Measurements from ENCODE around the gene PCDHA10.
"Not testable (repeated sequence)": the region's sequence is repeated elsewhere in the genome, so short reads cannot be mapped to it uniquely, and the experiment has no call there.

The PCDHA10 gene

DNA sequence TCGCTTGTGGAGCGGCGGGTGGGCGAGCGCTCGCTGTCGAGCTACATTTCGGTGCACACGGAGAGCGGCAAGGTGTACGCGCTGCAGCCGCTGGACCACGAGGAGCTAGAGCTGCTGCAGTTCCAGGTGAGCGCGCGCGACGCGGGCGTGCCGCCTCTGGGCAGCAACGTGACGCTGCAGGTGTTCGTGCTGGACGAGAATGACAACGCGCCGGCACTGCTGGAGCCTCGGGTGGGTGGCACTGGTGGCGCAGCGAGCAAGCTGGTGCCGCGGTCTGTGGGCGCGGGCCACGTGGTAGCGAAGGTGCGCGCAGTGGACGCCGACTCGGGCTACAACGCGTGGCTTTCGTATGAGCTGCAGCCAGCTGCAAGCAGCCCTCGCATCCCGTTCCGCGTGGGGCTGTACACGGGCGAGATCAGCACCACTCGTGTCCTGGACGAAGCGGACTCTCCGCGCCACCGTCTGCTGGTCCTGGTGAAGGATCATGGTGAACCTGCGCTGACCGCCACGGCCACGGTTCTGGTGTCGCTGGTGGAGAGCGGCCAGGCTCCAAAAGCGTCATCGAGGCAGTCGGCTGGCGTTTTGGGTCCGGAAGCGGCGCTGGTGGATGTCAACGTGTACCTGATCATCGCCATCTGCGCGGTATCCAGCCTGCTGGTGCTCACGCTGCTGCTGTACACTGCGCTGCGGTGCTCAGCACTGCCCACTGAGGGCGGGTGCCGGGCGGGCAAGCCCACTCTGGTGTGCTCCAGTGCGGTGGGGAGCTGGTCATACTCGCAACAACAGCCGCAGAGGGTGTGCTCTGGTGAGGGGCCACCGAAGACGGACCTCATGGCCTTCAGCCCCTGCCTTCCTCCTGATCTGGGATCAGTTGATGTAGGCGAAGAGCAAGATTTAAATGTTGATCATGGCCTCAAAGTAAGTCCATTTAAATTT lies 12.6 kb upstream of the PCDHA10 start:
- no peak for DNase-seq

DNA sequence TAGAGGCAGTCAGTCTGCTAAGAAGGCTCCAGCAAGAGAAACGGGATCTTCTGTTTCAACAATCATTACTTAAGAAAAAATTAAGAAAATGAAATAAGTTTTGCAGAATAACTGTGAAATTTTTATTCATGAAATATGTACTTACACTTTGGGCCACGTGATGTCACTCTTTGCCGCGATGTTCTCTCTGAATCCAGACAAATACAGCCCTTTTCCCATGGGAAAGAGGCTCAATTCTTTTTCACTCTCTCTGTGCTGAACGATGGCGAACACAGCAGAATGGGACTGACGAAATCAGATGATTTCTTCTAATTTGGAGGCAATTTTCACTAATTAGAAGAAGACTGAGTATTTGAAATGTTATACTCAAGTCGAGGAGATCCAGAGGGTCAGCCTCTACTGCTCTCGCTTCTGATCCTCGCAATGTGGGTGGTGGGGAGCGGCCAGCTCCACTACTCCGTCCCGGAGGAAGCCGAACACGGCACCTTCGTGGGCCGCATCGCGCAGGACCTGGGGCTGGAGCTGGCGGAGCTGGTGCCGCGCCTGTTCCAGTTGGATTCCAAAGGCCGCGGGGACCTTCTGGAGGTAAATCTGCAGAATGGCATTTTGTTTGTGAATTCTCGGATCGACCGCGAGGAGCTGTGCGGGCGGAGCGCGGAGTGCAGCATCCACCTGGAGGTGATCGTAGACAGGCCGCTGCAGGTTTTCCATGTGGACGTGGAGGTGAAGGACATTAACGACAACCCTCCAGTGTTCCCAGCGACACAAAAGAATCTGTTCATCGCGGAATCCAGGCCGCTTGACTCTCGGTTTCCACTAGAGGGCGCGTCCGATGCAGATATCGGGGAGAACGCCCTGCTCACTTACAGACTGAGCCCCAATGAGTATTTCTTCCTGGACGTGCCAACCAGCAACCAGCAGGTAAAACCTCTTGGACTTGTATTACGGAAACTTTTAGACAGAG lies 7.3 kb upstream of the PCDHA10 start, which contains the start of gene PCDHA9:
Gene PCDHA9, plus strand, starts transcription at position 244 of the 964 bp plus-strand sequence. Its CDS starts 114 bp downstream, at position 358.
- DNase-seq = not testable (repeated sequence)

DNA sequence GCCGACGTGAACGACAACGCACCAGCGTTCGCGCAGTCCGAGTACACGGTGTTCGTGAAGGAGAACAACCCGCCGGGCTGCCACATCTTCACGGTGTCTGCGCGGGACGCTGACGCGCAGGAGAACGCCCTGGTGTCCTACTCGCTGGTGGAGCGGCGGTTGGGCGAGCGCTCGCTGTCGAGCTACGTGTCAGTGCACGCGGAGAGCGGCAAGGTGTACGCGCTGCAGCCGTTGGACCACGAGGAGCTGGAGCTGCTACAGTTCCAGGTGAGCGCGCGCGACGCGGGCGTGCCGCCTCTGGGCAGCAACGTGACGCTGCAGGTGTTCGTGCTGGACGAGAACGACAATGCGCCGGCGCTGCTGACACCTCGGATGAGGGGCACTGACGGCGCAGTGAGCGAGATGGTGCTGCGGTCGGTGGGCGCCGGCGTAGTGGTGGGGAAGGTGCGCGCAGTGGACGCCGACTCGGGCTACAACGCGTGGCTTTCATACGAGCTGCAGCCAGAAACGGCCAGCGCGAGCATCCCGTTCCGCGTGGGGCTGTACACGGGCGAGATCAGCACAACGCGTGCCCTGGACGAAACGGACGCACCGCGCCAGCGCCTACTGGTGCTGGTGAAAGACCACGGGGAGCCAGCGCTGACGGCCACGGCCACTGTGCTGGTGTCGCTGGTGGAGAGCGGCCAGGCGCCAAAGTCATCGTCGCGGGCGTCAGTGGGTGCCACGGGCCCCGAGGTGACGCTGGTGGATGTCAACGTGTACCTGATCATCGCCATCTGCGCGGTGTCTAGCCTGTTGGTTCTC lies 5.7 kb upstream of the PCDHA10 start:
- not testable (repeated sequence) for DNase-seq

DNA sequence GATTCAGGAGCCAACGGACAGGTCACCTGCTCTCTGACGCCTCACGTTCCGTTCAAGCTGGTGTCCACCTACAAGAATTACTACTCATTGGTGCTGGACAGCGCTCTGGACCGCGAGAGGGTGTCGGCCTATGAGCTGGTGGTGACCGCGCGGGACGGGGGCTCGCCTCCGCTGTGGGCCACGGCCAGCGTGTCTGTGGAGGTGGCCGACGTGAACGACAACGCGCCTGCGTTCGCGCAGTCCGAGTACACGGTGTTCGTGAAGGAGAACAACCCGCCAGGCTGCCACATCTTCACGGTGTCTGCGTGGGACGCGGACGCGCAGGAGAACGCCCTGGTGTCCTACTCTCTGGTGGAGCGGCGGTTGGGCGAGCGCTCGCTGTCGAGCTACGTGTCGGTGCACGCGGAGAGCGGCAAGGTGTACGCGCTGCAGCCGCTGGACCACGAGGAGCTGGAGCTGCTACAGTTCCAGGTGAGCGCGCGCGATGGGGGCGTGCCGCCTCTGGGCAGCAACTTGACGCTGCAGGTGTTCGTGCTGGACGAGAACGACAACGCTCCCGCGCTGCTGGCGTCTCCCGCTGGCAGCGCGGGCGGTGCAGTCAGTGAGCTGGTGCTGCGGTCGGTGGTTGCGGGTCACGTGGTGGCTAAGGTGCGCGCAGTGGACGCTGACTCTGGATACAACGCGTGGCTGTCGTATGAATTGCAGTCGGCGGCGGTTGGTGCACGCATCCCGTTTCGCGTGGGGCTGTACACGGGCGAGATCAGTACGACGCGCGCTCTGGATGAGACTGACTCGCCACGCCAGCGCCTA lies 1.7 kb downstream of the PCDHA10 start:
- DNase-seq = no peak

DNA sequence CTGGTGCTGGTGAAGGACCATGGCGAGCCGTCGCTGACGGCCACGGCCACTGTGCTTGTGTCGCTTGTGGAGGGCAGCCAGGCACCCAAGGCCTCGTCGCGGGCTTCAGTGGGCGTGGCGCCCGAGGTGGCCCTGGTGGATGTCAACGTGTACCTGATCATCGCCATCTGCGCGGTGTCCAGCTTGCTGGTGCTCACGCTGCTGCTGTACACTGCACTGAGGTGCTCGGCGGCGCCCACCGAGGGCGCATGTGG lies 2.2 kb downstream of the PCDHA10 start:
- DNase-seq = no peak

DNA sequence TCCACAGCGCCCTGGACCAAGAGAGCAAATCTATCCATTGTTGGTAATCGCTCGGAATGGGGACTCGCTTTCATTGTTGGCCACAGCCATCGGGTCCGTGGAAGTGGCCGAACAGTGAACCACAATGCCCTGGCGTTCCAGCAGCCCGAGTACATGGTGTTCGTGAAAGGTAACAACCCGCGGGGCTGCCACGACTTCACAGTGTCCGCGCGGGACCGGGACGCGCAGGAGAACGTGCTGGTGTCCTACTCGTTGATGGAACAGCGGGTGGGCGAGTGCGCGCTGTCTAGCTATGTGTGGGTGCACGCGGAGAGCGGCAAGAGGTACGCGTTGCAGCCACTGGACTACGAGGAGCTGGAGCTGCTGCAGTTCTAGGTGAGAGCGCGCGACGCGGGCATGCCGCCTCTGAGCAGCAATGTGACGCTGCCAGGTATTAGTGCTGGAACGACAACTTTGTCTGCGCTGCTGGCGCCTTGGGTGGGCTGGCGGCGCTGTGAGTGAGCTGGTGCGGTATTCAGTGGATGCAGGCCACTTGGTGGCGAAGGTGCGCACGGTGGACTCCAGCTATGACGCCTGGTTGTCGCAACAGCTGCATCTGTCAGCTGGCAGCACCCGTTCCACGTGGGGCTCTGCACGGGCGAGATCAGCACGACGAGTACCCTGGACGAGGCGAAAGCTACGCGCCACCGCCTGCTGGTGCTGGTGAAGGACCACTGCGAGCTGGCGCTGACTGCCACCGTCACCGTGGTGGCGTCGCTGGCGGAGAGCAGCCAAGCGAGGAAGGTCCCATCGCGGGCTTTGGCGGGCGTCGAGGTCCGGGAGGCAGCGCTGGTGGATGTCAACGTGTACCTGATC lies 7.0 kb downstream of the PCDHA10 start:
- DNase-seq = no peak

DNA sequence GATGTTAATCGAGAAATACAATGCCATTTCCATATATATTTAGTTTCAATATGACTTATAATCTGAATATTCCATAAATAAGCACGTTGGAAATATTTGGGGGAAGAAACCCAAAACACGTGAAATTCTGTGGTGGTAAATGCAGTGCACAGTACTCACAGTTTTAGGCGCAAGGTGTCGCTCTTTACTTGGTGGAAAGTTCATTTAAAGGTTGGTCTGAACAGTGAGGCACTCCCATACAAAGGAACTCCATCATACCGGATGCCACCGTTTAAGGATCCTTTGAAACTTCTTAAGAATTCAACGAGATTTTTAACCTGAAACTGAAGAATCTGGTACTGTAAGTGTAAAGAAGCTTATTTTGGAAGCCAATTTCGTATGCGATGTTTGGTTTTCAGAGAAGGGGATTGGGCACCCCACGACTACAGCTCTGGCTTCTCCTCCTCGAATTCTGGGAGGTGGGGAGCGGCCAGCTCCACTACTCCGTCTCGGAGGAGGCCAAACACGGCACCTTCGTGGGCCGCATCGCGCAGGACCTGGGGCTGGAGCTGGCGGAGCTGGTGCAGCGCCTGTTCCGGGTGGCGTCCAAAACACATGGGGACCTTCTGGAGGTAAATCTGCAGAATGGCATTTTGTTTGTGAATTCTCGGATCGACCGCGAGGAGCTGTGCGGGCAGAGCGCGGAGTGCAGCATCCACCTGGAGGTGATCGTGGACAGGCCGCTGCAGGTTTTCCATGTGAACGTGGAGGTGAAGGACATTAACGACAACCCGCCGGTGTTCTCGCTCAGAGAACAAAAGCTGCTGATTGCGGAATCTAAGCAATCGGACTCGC lies 13.2 kb downstream of the PCDHA10 start, which contains the start of gene PCDHA11:
Gene PCDHA11, plus strand, starts transcription at position 237 of the 834 bp plus-strand sequence. Its CDS starts 147 bp downstream, at position 384.
- no peak for DNase-seq

DNA sequence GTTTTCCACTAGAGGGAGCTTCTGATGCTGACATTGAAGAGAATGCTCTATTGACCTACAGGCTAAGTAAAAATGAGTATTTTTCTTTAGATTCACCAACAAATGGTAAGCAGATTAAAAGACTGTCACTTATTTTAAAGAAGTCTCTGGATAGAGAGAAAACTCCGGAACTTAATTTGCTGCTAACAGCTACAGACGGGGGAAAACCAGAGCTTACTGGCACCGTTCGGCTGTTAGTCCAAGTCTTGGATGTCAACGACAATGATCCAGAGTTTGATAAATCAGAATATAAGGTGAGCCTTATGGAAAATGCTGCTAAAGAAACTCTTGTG lies 13.8 kb downstream of the PCDHA10 start:
- DNase-seq = no peak

DNA sequence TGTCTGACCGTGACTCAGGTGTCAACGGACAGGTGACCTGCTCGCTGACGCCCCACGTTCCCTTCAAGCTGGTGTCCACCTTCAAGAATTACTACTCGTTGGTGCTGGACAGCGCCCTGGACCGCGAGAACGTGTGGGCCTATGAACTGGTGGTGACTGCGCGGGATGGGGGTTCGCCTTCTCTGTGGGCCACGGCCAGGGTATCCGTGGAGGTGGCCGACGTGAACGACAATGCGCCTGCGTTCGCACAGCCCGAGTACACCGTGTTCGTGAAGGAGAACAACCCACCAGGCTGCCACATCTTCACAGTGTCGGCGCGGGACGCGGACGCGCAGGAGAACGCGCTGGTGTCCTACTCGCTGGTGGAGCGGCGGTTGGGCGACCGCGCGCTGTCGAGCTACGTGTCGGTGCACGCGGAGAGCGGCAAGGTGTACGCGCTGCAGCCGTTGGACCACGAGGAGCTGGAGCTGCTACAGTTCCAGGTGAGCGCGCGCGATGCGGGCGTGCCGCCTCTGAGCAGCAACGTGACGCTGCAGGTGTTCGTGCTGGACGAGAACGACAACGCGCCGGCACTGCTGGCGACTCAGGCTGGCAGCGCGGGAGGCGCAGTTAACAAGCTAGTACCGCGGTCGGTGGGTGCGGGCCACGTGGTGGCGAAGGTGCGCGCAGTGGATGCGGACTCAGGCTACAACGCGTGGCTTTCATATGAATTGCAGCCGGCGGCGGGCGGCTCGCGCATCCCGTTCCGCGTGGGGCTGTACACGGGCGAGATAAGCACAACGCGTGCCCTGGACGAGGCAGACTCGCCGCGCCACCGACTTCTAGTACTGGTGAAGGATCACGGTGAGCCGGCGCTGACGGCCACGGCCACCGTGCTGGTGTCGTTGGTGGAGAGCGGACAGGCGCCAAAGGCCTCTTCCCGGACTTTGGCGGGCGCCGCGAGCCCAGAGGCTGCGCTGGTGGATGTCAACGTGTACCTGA lies 14.8 kb downstream of the PCDHA10 start:
- no peak for DNase-seq

DNA sequence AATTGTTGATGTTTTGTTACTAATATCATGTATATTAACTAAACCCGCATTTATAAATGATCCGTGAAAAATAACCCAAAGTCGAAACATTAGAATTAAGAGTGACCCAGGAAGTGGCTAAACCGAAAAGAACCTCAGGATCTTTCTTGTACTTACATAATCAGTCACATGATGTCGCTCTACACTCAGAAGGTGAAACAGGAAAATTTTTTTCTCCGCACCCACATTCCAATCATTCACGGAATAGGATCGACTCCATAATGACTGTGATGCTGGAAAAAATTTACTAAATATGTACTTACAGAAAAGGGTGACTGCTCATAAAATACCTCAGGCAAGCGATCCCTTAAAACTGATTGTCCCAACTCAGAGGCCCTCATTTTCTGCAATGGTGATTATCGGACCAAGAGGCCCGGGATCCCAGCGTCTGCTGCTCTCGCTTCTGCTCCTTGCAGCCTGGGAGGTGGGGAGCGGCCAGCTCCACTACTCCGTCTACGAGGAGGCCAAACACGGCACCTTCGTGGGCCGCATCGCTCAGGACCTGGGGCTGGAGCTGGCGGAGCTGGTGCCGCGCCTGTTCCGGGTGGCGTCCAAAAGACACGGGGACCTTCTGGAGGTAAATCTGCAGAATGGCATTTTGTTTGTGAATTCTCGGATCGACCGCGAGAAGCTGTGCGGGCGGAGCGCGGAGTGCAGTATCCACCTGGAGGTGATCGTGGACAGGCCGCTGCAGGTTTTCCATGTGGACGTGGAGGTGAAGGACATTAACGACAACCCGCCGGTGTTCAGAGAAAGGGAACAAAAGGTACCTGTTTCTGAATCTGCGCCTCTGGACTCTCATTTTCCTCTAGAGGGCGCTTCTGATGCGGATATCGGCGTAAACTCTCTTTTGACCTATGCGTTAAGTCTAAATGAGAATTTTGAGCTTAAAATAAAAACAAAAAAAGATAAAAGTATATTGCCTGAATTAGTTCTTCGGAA lies 19.7 kb downstream of the PCDHA10 start, which contains the start of gene PCDHA12:
Gene PCDHA12, plus strand, starts transcription at position 224 of the 981 bp plus-strand sequence. Its CDS starts 165 bp downstream, at position 389.
- no peak for DNase-seq

DNA sequence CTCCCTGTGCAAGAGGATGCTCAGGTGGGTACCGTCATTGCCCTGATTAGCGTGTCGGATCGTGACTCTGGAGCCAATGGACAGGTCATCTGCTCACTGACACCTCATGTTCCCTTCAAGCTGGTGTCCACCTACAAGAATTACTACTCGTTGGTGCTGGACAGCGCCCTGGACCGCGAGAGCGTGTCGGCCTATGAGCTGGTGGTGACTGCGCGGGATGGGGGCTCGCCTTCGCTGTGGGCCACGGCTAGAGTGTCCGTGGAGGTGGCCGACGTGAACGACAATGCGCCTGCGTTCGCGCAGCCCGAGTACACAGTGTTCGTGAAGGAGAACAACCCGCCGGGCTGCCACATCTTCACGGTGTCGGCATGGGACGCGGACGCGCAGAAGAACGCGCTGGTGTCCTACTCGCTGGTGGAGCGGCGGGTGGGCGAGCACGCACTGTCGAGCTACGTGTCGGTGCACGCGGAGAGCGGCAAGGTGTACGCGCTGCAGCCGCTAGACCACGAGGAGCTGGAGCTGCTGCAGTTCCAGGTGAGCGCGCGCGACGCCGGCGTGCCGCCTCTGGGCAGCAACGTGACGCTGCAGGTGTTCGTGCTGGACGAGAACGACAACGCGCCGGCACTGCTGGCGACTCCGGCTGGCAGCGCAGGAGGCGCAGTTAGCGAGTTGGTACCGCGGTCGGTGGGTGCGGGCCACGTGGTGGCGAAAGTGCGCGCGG lies 21.0 kb downstream of the PCDHA10 start:
- DNase-seq = not testable (repeated sequence)

DNA sequence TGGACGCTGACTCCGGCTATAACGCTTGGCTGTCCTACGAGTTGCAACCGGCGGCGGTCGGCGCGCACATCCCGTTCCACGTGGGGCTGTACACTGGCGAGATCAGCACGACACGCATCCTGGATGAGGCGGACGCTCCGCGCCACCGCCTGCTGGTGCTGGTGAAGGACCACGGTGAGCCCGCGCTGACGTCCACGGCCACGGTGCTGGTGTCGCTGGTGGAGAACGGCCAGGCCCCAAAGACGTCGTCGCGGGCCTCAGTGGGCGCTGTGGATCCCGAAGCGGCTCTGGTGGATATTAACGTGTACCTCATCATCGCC lies 21.5 kb downstream of the PCDHA10 start:
- no peak for DNase-seq

DNA sequence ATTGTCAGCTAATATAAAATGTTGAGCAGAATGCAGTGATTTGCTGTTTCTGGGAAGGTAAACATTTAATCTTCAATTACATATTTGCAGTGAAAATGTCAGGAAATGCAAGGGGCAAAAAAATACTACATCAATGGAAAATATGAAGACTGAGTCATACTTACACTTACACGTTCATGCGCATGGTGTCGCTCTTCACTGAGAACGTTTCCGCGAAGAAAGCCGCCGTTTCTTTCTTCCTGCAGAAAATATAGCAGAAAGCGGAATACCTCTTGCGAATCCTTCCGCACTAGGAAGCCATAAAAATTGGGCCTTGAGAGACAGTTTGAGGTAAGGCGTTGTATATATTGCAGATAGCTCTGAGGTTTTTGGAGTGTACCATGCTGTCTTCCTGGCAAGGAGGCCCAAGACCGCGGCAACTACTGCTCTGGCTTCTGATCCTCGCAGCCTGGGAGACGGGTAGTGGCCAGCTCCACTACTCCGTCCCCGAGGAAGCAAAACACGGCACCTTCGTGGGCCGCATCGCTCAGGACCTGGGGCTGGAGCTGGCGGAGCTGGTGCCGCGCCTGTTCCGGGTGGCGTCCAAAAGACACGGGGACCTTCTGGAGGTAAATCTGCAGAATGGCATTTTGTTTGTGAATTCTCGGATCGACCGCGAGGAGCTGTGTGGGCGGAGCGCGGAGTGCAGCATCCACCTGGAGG lies 26.3 kb downstream of the PCDHA10 start, which contains the start of gene PCDHA13:
Gene PCDHA13, plus strand, starts transcription at position 236 of the 702 bp plus-strand sequence. Its CDS starts 145 bp downstream, at position 381.
- DNase-seq = no peak

DNA sequence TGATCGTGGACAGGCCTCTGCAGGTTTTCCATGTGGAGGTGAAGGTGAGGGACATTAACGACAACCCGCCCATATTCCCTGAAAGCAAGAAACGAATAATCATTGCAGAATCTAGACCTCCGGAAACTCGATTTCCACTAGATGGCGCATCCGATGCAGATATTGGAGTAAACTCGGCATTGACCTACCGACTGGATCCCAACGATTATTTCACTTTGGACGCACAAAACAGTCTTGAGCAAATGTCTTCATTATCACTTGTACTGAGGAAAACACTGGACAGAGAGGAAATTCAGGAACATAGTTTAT lies 26.8 kb downstream of the PCDHA10 start:
- DNase-seq = no peak

DNA sequence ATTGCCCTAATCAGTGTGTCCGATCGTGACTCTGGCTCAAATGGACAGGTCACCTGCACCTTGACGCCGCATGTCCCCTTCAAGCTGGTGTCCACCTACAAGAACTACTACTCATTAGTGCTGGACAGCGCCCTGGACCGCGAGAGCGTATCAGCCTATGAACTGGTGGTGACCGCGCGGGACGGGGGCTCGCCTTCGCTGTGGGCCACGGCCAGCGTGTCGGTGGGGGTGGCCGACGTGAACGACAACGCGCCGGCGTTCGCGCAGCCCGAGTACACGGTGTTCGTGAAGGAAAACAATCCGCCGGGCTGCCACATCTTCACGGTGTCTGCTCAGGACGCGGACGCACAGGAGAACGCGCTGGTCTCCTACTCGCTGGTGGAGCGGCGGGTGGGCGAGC lies 27.7 kb downstream of the PCDHA10 start:
- no peak for DNase-seq
